Vagina (tissue), 2 donors: ENCODE data around the gene TSSK6. TPM values are rescaled to one million over a fixed set of nuclear protein-coding genes. Genes with fewer than 3 reads are reported as not detected.

ENCODE experiments used
- DNase-seq, 2 donors: peaks; one replicate each; pipeline ENCODE4 v3.0.0-alpha.2; 2017; ENCODE audit errors: extremely low spot score in 2 of 2
- H3K27ac ChIP-seq: fragments of 200-600 bp; sonication (generic); one replicate; pipeline ENCODE4 v1.5.1; 2019
- H3K27me3 ChIP-seq: fragments of 200-600 bp; sonication (generic); one replicate; pipeline ENCODE4 v1.5.1; 2019
- H3K36me3 ChIP-seq, 2 donors: fragments of 200-600 bp; sonication (generic); one replicate each; pipeline ENCODE4 v1.5.1; 2017 to 2019
- H3K4me1 ChIP-seq: fragments of 200-600 bp; sonication (generic); one replicate; pipeline ENCODE4 v1.5.1; 2019
- H3K4me3 ChIP-seq, 2 donors: fragments of 200-600 bp; sonication (generic); 1 replicate in 1 of 2; 2 replicates in 1 of 2; pipeline ENCODE4 v1.5.1; 2016 to 2019
- H3K9me3 ChIP-seq: fragments of 200-600 bp; sonication (generic); one replicate; pipeline ENCODE4 v1.5.1; 2019
- POLR2A ChIP-seq, 2 donors: fragments of 450-650 bp; IDR thresholded peaks; one replicate each; pipeline ENCODE4 v1.6.1; 2017; ENCODE audit warnings: antibody characterized with exemption in 2 of 2, mild to moderate bottlenecking in 2 of 2, moderate library complexity in 2 of 2
- POLR2AphosphoS5 ChIP-seq, 2 donors: sonication (generic); formaldehyde crosslinking; IDR thresholded peaks; one replicate each; pipeline ENCODE4 v1.9.0; 2017; ENCODE audit warnings: antibody characterized with exemption in 2 of 2, mild to moderate bottlenecking in 2 of 2, low read depth in 1 of 2; ENCODE audit not compliant: insufficient read depth in 1 of 2
- intact Hi-C: fragments of 100-400 bp; cut with DNase I; formaldehyde crosslinking; loops from one replicate; pipeline ENCODE4 v1.15.1; 2023
- total RNA-seq: library from RNA; depleted of rRNA; stranded (reverse); fragments of >200 nt; gene quantifications from one replicate; pipeline ENCODE4 v1.2.3, GENCODE V29; 2016
- TF ChIP-seq, protein P1 (sequence below), 3 experiments: fragments of 450-650 bp in 2 of 3; fragments of 200-600 bp in 1 of 3; sonication (generic) in 1 of 3; IDR thresholded peaks; one replicate each; pipeline ENCODE4 v1.5.1; 2017 to 2019; ENCODE audit warnings: antibody characterized with exemption in 3 of 3, mild to moderate bottlenecking in 2 of 3, moderate library complexity in 2 of 3

The TSSK6 gene
- total RNA-seq, 1 donor from 2014 or later, result 0.98 TPM

DNA sequence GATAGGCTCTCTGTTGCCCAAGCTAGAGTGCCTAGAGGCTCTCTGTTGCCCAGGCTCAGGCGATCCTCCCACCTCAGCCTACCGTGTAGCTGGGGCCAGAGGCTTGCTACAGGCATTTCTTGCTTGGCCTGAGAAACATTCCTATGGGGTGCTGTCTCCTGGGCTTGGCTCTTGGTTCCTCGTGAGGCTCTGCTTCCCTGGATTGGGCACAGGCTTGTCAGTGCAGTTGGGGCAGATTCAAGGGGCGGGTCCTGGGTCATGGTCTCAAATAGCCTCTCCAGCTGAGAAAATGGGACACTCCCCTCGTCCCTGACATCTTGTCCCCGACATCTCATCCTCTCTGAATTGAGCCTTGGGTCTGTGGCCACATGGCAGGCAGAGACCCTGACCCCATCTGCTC, 4.9 kb downstream of the TSSK6 start:
- Histone ChIP-seq H3K27me3 (no peaks in the 10 kb centered on the region), H3K36me3 (peaks cover 0 to 8% of the 10 kb centered on the region in 2 donors), H3K4me1 (peaks cover 14% of the 10 kb centered on the region), H3K27ac (no peak overlapping the region), H3K4me3 (no peak overlapping the region), H3K9me3 (no peaks in the 10 kb centered on the region)
- no peak for TF ChIP-seq POLR2A (IDR thresholded peaks at IDR 0.05)
- TF ChIP-seq POLR2AphosphoS5 (IDR thresholded peaks at IDR 0.05; ENCODE audit: insufficient read depth in 1 of 2, low read depth in 1 of 2), result no peak
- TF ChIP-seq, protein P1, sequence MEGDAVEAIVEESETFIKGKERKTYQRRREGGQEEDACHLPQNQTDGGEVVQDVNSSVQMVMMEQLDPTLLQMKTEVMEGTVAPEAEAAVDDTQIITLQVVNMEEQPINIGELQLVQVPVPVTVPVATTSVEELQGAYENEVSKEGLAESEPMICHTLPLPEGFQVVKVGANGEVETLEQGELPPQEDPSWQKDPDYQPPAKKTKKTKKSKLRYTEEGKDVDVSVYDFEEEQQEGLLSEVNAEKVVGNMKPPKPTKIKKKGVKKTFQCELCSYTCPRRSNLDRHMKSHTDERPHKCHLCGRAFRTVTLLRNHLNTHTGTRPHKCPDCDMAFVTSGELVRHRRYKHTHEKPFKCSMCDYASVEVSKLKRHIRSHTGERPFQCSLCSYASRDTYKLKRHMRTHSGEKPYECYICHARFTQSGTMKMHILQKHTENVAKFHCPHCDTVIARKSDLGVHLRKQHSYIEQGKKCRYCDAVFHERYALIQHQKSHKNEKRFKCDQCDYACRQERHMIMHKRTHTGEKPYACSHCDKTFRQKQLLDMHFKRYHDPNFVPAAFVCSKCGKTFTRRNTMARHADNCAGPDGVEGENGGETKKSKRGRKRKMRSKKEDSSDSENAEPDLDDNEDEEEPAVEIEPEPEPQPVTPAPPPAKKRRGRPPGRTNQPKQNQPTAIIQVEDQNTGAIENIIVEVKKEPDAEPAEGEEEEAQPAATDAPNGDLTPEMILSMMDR (IDR thresholded peaks at IDR 0.05), result no peak
- intact Hi-C loops, result no loop called here
- DNase-seq, result no peak

GRCh38 chr19:19508217-19508616, 7.1 kb downstream of the TSSK6 start:
- H3K4me3 ChIP-seq, result no peak overlapping the region
- TF ChIP-seq POLR2AphosphoS5 (IDR thresholded peaks at IDR 0.05; ENCODE audit: insufficient read depth in 1 of 2, low read depth in 1 of 2) (no peak), POLR2A (IDR thresholded peaks at IDR 0.05) (no peak)
- TF ChIP-seq, protein P1 (IDR thresholded peaks at IDR 0.05), result no peak
- no peak for DNase-seq
- H3K4me1 ChIP-seq, result no peaks in the 10 kb centered on the region
- no peaks in the 10 kb centered on the region for H3K9me3 ChIP-seq
- intact Hi-C loops, result no loop called here
- no peak overlapping the region for H3K27ac ChIP-seq
- H3K36me3 ChIP-seq, result peaks cover 0 to 16% of the 10 kb centered on the region in 2 donors
- no peaks in the 10 kb centered on the region for H3K27me3 ChIP-seq

DNA sequence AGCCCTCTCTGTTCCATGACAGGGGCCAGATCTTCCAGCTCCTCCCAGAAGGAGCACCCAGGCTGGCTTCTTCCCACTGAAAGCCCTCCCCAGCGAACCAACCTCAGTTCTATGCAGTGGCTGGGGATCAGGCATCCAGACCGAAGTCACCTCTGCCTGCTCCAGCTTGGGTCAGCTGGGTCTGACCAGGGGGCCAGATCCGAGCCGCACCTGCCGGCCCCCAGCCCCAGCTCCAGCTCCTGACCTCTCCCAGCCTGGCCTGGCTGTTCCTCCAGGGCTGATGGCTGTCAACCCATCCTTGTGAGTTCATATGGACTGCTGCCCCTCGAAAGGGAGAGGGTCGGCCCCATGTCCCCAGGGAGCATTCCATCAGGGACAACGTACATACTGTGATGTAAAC, 8.0 kb downstream of the TSSK6 start:
- H3K4me3 ChIP-seq, result no peak overlapping the region
- H3K27ac ChIP-seq, result no peak overlapping the region
- TF ChIP-seq, protein P1 (IDR thresholded peaks at IDR 0.05), result no peak
- no peak for TF ChIP-seq POLR2AphosphoS5 (IDR thresholded peaks at IDR 0.05; ENCODE audit: insufficient read depth in 1 of 2, low read depth in 1 of 2)
- TF ChIP-seq POLR2A (IDR thresholded peaks at IDR 0.05), result no peak
- H3K36me3 ChIP-seq, result peaks cover 0 to 22% of the 10 kb centered on the region in 2 donors
- H3K27me3 ChIP-seq, result no peaks in the 10 kb centered on the region
- no peaks in the 10 kb centered on the region for H3K4me1 ChIP-seq
- no peaks in the 10 kb centered on the region for H3K9me3 ChIP-seq
- no peak for DNase-seq
- intact Hi-C loops, result no loop called here

DNA sequence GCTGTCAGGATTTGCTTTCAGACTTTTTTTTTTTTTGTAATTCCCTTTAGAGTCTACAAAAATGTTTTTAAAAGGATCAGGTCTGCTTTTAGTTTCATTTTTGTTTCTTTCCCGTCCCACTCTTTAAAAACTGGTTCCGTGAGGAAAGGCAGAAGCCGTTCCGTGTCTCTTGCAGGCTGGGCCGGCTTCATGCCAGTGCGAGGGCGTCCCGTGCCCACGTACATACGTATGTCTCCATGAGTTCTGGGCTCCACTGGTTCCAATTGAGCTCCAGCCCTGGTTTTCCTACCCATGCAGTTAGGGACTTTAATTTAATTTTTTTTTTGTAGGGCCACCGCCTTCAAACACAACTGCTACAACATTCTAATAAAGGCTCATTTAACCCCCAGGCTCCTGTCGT, 8.8 kb downstream of the TSSK6 start:
- H3K9me3 ChIP-seq, result no peaks in the 10 kb centered on the region
- H3K27ac ChIP-seq, result no peak overlapping the region
- H3K27me3 ChIP-seq, result no peaks in the 10 kb centered on the region
- no peak for DNase-seq
- no peak overlapping the region for H3K4me3 ChIP-seq
- intact Hi-C loops, result no loop called here
- TF ChIP-seq, protein P1 (IDR thresholded peaks at IDR 0.05), result no peak
- no peak for TF ChIP-seq POLR2AphosphoS5 (IDR thresholded peaks at IDR 0.05; ENCODE audit: insufficient read depth in 1 of 2, low read depth in 1 of 2)
- no peak for TF ChIP-seq POLR2A (IDR thresholded peaks at IDR 0.05)
- H3K4me1 ChIP-seq, result no peaks in the 10 kb centered on the region
- H3K36me3 ChIP-seq, result peaks cover 0 to 30% of the 10 kb centered on the region in 2 donors

DNA sequence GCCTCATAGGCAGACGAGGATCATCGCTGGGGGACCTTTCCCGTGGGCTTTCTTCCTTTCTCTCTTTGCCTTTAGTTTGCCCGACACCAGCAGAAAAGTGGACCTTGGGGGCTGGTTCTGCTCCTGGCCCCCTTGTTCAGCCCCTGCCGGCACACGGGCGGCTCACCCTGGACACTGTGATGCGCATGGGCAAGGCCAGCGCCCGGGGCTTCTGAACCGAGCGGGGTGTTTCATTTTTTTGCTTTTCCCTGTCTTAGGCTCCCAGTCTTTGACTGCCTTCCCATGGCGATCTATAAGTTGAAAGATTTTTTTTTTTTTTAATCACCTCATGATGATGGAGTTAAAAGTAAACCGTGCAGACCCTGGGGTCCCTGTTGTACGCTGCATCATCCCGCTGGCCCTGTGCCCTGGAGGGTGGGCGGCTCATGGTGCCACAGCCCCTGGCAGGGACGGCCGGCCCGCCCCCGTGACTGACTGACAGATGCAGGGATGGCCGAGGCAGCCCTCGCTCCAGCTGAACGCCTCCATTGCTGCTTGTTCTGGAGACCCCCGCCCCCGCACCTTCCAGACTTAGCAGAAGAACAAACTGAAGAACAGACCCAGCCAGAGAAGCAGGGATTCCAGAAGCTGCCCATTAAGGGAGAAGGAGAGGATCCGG, 9.6 kb downstream of the TSSK6 start:
- Histone ChIP-seq H3K36me3 (peaks cover 0 to 38% of the 10 kb centered on the region in 2 donors), H3K27ac (no peak overlapping the region), H3K9me3 (no peaks in the 10 kb centered on the region), H3K27me3 (no peaks in the 10 kb centered on the region), H3K4me3 (no peak overlapping the region), H3K4me1 (no peaks in the 10 kb centered on the region)
- TF ChIP-seq POLR2A (IDR thresholded peaks at IDR 0.05), result no peak
- TF ChIP-seq, protein P1 (IDR thresholded peaks at IDR 0.05), result no peak
- TF ChIP-seq POLR2AphosphoS5 (IDR thresholded peaks at IDR 0.05; ENCODE audit: insufficient read depth in 1 of 2, low read depth in 1 of 2), result no peak
- intact Hi-C loops, result no loop called here
- no peak for DNase-seq
